AG10803 (cell line): ENCODE data around the gene SLC9A9.

Source experiments
- DNase-seq: peaks from one replicate; pipeline ENCODE4 v3.0.0; 2010; ENCODE audit warnings: low read depth
- H3K4me3 ChIP-seq: 2 replicates; pipeline ENCODE4 v1.5.1; 2011; ENCODE audit warnings: mild to moderate bottlenecking, low read length, control low read depth
- CTCF ChIP-seq: conservative IDR thresholded peaks from 2 replicates; pipeline ENCODE4 v1.5.1; 2011; ENCODE audit warnings: mild to moderate bottlenecking, low read length, control low read depth, inconsistent platforms

Gene SLC9A9

GRCh38 chr3:143217283-143217682, 631.0 kb downstream of the SLC9A9 start:
- H3K4me3 ChIP-seq: no peak overlapping the region
- DNase-seq: no peak
- TF ChIP-seq CTCF: no peak

GRCh38 chr3:143216709-143217182, 631.5 kb downstream of the SLC9A9 start:
- peak; percentile 7 for DNase-seq
- no peak overlapping the region for H3K4me3 ChIP-seq
- TF ChIP-seq CTCF: no peak
